Measurements from ENCODE around the gene UBAC2.
"Not testable (repeated sequence)": the region's sequence is repeated elsewhere in the genome, so short reads cannot be mapped to it uniquely, and the experiment has no call there.

Gene UBAC2

DNA sequence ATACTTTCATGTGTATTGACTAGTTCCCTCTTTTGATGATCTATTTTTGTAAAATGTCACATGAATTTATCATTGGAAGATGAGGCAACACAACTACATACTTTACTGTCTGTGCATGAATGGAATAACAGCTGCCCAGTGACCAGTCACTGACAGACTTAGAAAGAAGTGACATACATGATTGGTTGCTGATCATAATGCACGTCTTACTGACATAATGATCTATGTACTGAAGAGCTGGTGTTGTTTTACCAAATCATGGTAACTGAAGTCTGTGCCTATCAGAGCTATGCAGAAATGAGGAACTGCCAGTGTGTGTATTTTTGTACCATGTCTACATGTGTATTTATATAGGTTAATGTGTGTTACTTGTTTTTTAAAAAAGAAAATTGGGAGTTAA is 31.1 kb downstream of the UBAC2 start:
- Histone ChIP-seq H3K4me3 (ENCODE audit: low read depth, low read length, poor library complexity, severe bottlenecking) (no peak overlapping the region), H3K9me3 (ENCODE audit: low read length) (no peaks in the 10 kb centered on the region), H3K9me2 (ENCODE audit: low read depth, low read length) (no peaks in the 10 kb centered on the region), H3K27me3 (ENCODE audit: insufficient read depth, low read length) (0 out of 2 replicates have a peak, but pooled peaks cover 4% of the 10 kb centered on the region), H3K4me1 (ENCODE audit: insufficient read depth, low read length, severe bottlenecking) (peaks cover 60% of the 10 kb centered on the region), H3K27ac (ENCODE audit: low read depth, low read length, poor library complexity, severe bottlenecking) (peak overlapping the region; percentile 42), H3K4me2 (ENCODE audit: low read length) (peak overlapping the region; percentile 50), H3K9ac (ENCODE audit: low read length) (no peak overlapping the region), H4K20me1 (ENCODE audit: insufficient read depth, low read length) (no peaks in the 10 kb centered on the region), H2AFZ (ENCODE audit: low read length) (no peak overlapping the region), H3F3A (ENCODE audit: insufficient read depth, low read length) (no peaks in the 10 kb centered on the region), H3K36me3 (ENCODE audit: insufficient read depth, low read length) (peaks cover 6% of the 10 kb centered on the region), H3K79me2 (ENCODE audit: insufficient read depth, low read length) (no peaks in the 10 kb centered on the region; the same call in 1 of the 2 replicates)
- TF ChIP-seq, protein P1, sequence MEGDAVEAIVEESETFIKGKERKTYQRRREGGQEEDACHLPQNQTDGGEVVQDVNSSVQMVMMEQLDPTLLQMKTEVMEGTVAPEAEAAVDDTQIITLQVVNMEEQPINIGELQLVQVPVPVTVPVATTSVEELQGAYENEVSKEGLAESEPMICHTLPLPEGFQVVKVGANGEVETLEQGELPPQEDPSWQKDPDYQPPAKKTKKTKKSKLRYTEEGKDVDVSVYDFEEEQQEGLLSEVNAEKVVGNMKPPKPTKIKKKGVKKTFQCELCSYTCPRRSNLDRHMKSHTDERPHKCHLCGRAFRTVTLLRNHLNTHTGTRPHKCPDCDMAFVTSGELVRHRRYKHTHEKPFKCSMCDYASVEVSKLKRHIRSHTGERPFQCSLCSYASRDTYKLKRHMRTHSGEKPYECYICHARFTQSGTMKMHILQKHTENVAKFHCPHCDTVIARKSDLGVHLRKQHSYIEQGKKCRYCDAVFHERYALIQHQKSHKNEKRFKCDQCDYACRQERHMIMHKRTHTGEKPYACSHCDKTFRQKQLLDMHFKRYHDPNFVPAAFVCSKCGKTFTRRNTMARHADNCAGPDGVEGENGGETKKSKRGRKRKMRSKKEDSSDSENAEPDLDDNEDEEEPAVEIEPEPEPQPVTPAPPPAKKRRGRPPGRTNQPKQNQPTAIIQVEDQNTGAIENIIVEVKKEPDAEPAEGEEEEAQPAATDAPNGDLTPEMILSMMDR (IDR thresholded peaks at IDR 0.05; ENCODE audit: low read length) = no peak
- no peak for TF ChIP-seq EZH2 (IDR thresholded peaks at IDR 0.05; ENCODE audit: borderline replicate concordance, low read length)

DNA sequence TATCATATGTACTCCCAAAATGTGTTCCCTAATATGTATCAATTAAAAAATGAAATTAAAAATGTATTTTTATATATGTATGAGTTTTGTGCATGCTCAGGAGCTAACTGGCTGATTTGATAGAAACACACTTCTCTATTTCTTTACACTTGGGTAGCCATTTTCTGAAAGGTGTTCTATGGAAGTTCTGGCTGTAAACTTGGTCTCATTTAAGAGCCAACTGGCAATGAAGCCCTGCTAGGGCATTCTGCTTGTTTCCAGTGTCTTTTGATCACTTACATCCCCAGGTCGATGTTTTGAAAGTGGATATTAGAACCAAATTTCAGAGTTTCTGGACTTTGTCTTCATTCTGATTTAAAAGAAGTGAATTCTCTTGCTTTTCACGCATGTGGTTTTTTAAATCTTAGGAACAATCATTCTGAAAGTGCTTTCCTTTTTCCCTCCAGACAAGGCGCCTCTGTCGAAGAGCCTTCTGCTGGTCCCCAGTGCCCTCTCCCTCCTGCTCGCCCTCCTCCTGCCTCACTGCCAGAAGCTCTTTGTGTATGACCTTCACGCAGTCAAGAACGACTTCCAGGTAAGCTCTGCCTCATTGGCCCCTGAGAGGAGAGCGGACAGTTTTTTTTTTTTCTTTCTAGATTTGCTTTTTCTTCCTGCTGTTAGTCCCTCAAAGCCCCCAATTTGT is 37.5 kb downstream of the UBAC2 start:
- peak overlapping the region; percentile 52 for H3K4me2 ChIP-seq (ENCODE audit: low read length)
- no peaks in the 10 kb centered on the region for H3K9me2 ChIP-seq (ENCODE audit: low read depth, low read length)
- peak overlapping the region; percentile 61 for H3K27ac ChIP-seq (ENCODE audit: low read depth, low read length, poor library complexity, severe bottlenecking)
- H4K20me1 ChIP-seq (ENCODE audit: insufficient read depth, low read length) = no peaks in the 10 kb centered on the region
- H3K79me2 ChIP-seq (ENCODE audit: insufficient read depth, low read length) = no peaks in the 10 kb centered on the region; the same call in 1 of the 2 replicates
- no peaks in the 10 kb centered on the region for H3F3A ChIP-seq (ENCODE audit: insufficient read depth, low read length)
- no peak overlapping the region for H2AFZ ChIP-seq (ENCODE audit: low read length)
- no peaks in the 10 kb centered on the region for H3K9me3 ChIP-seq (ENCODE audit: low read length)
- H3K9ac ChIP-seq (ENCODE audit: low read length) = no peak overlapping the region
- H3K27me3 ChIP-seq (ENCODE audit: insufficient read depth, low read length) = no peaks in the 10 kb centered on the region
- TF ChIP-seq EZH2 (IDR thresholded peaks at IDR 0.05; ENCODE audit: borderline replicate concordance, low read length) = no peak
- TF ChIP-seq, protein P1 (IDR thresholded peaks at IDR 0.05; ENCODE audit: low read length) = no peak
- peak overlapping the region; percentile 17 for H3K4me3 ChIP-seq (ENCODE audit: low read depth, low read length, poor library complexity, severe bottlenecking)
- H3K36me3 ChIP-seq (ENCODE audit: insufficient read depth, low read length) = peaks cover 25% of the 10 kb centered on the region
- H3K4me1 ChIP-seq (ENCODE audit: insufficient read depth, low read length, severe bottlenecking) = peaks cover 21% of the 10 kb centered on the region

- no peaks in the 10 kb centered on the region for H3K9me3 ChIP-seq (ENCODE audit: low read length)
- 0 out of 2 replicates have a peak, but pooled peaks cover 4% of the 10 kb centered on the region for H3F3A ChIP-seq (ENCODE audit: insufficient read depth, low read length)
- no peak overlapping the region for H3K9ac ChIP-seq (ENCODE audit: low read length)
- no peak for TF ChIP-seq EZH2 (IDR thresholded peaks at IDR 0.05; ENCODE audit: borderline replicate concordance, low read length)
- TF ChIP-seq, protein P1 (IDR thresholded peaks at IDR 0.05; ENCODE audit: low read length) = no peak
- no peaks in the 10 kb centered on the region for H3K27me3 ChIP-seq (ENCODE audit: insufficient read depth, low read length)
- no peaks in the 10 kb centered on the region for H4K20me1 ChIP-seq (ENCODE audit: insufficient read depth, low read length)
- H3K4me2 ChIP-seq (ENCODE audit: low read length) = no peak overlapping the region
- H3K4me3 ChIP-seq (ENCODE audit: low read depth, low read length, poor library complexity, severe bottlenecking) = no peak overlapping the region
- H3K4me1 ChIP-seq (ENCODE audit: insufficient read depth, low read length, severe bottlenecking) = no peaks in the 10 kb centered on the region
- H3K36me3 ChIP-seq (ENCODE audit: insufficient read depth, low read length) = peaks cover 24% of the 10 kb centered on the region
- H3K27ac ChIP-seq (ENCODE audit: low read depth, low read length, poor library complexity, severe bottlenecking) = no peak overlapping the region
- no peaks in the 10 kb centered on the region for H3K79me2 ChIP-seq (ENCODE audit: insufficient read depth, low read length)
- H2AFZ ChIP-seq (ENCODE audit: low read length) = no peak overlapping the region
- H3K9me2 ChIP-seq (ENCODE audit: low read depth, low read length) = no peaks in the 10 kb centered on the region
Measured at GRCh38 chr13:99246100-99246499, 45.4 kb downstream of the UBAC2 start.

GRCh38 chr13:99249178-99249577 is 48.5 kb downstream of the UBAC2 start:
- H3K36me3 ChIP-seq (ENCODE audit: insufficient read depth, low read length) = peaks cover 16% of the 10 kb centered on the region
- H3K27ac ChIP-seq (ENCODE audit: low read depth, low read length, poor library complexity, severe bottlenecking); H2AFZ ChIP-seq (ENCODE audit: low read length); H3K27me3 ChIP-seq (ENCODE audit: insufficient read depth, low read length); H3K4me3 ChIP-seq (ENCODE audit: low read depth, low read length, poor library complexity, severe bottlenecking); H3K9me3 ChIP-seq (ENCODE audit: low read length); H3K79me2 ChIP-seq (ENCODE audit: insufficient read depth, low read length); H3F3A ChIP-seq (ENCODE audit: insufficient read depth, low read length); H4K20me1 ChIP-seq (ENCODE audit: insufficient read depth, low read length); H3K9me2 ChIP-seq (ENCODE audit: low read depth, low read length); H3K9ac ChIP-seq (ENCODE audit: low read length); H3K4me2 ChIP-seq (ENCODE audit: low read length); H3K4me1 ChIP-seq (ENCODE audit: insufficient read depth, low read length, severe bottlenecking): not testable (repeated sequence)

DNA sequence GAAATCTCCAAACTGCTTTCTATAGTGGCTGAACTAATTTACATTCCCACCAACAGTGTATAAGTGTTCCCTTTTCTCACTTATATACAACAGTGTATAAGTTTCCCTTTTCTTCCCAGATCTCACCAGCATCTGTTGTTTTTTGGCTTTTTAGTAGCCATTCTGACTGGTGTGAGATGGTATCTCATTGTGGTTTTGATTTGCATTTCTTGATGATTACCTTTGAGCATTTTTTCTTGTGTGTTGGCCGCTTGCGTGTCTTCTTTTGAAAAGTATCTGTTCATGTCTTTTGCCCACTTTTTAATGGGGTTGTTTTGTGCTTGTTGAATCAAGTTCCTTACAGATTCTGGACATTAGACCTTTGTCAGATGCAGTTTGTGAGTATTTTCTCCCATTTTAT is 49.0 kb downstream of the UBAC2 start:
- peaks cover 20% of the 10 kb centered on the region for H3K36me3 ChIP-seq (ENCODE audit: insufficient read depth, low read length)
- H3F3A ChIP-seq (ENCODE audit: insufficient read depth, low read length); H3K27ac ChIP-seq (ENCODE audit: low read depth, low read length, poor library complexity, severe bottlenecking); H3K79me2 ChIP-seq (ENCODE audit: insufficient read depth, low read length); H3K4me1 ChIP-seq (ENCODE audit: insufficient read depth, low read length, severe bottlenecking); H3K9me2 ChIP-seq (ENCODE audit: low read depth, low read length); H2AFZ ChIP-seq (ENCODE audit: low read length); H4K20me1 ChIP-seq (ENCODE audit: insufficient read depth, low read length); H3K9me3 ChIP-seq (ENCODE audit: low read length); H3K4me2 ChIP-seq (ENCODE audit: low read length); H3K4me3 ChIP-seq (ENCODE audit: low read depth, low read length, poor library complexity, severe bottlenecking); H3K27me3 ChIP-seq (ENCODE audit: insufficient read depth, low read length); H3K9ac ChIP-seq (ENCODE audit: low read length): not testable (repeated sequence)

All from OCI-LY1 (cell line).